Activated CD4-positive, alpha-beta T cell treated with anti-CD3 and anti-CD28 coated beads, Interleukin-2, amount 10 ng/mL, durations not matched to agents 7 days and 5 days (primary cell): ENCODE data around the gene TPRG1. TPM values are rescaled to one million over a fixed set of nuclear protein-coding genes. Genes with fewer than 3 reads are reported as not detected.

ENCODE experiments used
- CTCF ChIA-PET: fragments of 350-600 bp; sonication (Branson Sonifier 250); formaldehyde crosslinking; loops from one replicate; lab custom pipeline; 2021; ENCODE audit warnings: antibody characterized with exemption; lab: Charles Lee
- POLR2A ChIA-PET: fragments of 350-600 bp; sonication (Branson Sonifier 250); formaldehyde crosslinking; loops from one replicate; lab custom pipeline; 2021; ENCODE audit warnings: antibody characterized with exemption; lab: Charles Lee
- DNase-seq: peaks from one replicate; pipeline ENCODE4 v3.0.0-alpha.2; 2020
- H3K27ac Mint-ChIP-seq: one replicate; pipeline ENCODE4 v1.8.0; 2021; ENCODE audit warnings: mild to moderate bottlenecking, moderate library complexity, mixed read lengths
- H3K27me3 Mint-ChIP-seq: one replicate; pipeline ENCODE4 v1.8.0; 2021; ENCODE audit warnings: mixed read lengths
- H3K36me3 Mint-ChIP-seq: one replicate; pipeline ENCODE4 v1.8.0; 2021; ENCODE audit warnings: low read depth, mixed read lengths
- H3K4me1 Mint-ChIP-seq: one replicate; pipeline ENCODE4 v1.8.0; 2021; ENCODE audit warnings: mixed read lengths
- H3K4me3 Mint-ChIP-seq: one replicate; pipeline ENCODE4 v1.8.0; 2021; ENCODE audit warnings: mild to moderate bottlenecking, moderate library complexity, mixed read lengths
- H3K9me3 Mint-ChIP-seq: one replicate; pipeline ENCODE4 v1.8.0; 2021; ENCODE audit warnings: mixed read lengths
- total RNA-seq, 2 experiments: library from RNA; stranded (reverse); gene quantifications; one replicate each; pipeline ENCODE4 v1.2.3, GENCODE V29; 2021

Gene TPRG1
- total RNA-seq, 2 experiments from 2014 or later: 1.2 to 1.7 TPM

DNA sequence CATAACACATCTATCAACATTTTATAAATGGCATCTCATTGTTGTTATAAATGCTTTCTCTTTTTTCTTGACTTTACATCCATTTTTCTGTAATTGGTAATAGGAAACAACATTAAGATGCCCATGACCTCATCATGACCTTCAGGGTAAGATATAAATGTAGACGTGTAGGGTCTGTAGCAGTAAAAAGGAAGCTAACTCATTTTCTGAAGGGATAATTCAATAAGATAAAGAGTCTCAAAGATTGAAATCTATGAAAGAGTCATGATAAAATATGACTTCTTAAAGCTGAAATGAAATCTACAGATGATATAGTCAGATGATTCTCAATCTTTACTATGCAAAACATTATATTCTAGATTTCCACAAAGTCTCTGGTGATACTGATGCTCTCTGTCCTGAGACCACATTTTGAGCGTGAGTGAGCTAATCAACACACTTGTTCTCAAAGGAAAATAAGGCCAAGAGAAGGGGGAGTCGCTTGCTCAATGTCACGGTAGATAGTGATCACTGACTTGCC, 38.5 kb downstream of the TPRG1 start:
- no peak overlapping the region for H3K27ac Mint-ChIP-seq
- DNase-seq: no peak
- H3K36me3 Mint-ChIP-seq: no peaks in the 10 kb centered on the region
- H3K4me3 Mint-ChIP-seq: no peak overlapping the region
- ChIA-PET CTCF (interaction anchor here (0.6 kb wide), 1 partner anchor 1226 kb away, joined by 3 read pairs; no protein-coding TSS in a partner anchor), POLR2A (no interaction called here)
- no peaks in the 10 kb centered on the region for H3K27me3 Mint-ChIP-seq
- H3K9me3 Mint-ChIP-seq: no peaks in the 10 kb centered on the region
- no peaks in the 10 kb centered on the region for H3K4me1 Mint-ChIP-seq

DNA sequence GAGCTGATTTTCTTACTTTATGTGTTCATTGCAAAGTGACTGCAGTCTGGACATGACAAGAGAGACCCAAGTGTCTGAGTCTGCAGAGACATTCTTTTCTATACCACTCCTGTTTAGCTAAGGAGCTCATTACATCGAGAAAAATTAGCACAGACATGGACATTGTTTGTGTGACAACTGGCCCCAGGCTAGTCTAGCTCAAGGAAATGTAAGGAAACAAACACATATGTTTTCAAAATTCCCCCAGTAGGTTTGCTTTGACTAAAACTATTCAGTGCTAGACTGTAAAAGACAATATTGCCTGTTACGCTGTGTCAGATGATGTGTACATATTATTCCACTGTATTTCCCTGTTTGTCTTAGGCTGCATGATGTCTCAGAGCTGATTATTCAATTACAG, 40.9 kb downstream of the TPRG1 start:
- DNase-seq: no peak
- H3K27me3 Mint-ChIP-seq: no peaks in the 10 kb centered on the region
- H3K27ac Mint-ChIP-seq: no peak overlapping the region
- H3K36me3 Mint-ChIP-seq: no peaks in the 10 kb centered on the region
- no peak overlapping the region for H3K4me3 Mint-ChIP-seq
- POLR2A ChIA-PET: no interaction called here
- CTCF ChIA-PET: no interaction called here
- no peaks in the 10 kb centered on the region for H3K9me3 Mint-ChIP-seq
- no peaks in the 10 kb centered on the region for H3K4me1 Mint-ChIP-seq

DNA sequence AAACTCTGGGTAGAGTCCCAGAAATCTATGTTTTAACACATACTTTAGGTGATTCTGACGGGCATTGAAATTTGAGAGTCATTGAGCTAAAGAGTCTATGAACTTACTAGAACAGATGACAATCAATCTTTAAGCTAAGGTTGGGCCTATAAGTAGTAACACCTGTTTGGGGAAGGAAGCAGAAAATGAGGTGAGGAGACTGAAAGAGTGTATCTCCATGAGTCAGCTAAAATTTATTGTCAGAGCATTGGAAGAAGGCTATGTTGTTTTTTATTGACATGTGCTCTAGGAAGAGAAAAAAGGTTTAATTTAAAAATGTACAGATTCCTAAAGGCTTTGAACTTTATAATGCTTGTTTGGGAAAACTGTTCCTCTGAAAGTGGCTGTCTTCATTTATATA, 42.9 kb downstream of the TPRG1 start:
- no peak for DNase-seq
- CTCF ChIA-PET: no interaction called here
- H3K27ac Mint-ChIP-seq: no peak overlapping the region
- no peak overlapping the region for H3K4me3 Mint-ChIP-seq
- no peaks in the 10 kb centered on the region for H3K9me3 Mint-ChIP-seq
- no peaks in the 10 kb centered on the region for H3K4me1 Mint-ChIP-seq
- POLR2A ChIA-PET: no interaction called here
- H3K27me3 Mint-ChIP-seq: no peaks in the 10 kb centered on the region
- H3K36me3 Mint-ChIP-seq: no peaks in the 10 kb centered on the region

DNA sequence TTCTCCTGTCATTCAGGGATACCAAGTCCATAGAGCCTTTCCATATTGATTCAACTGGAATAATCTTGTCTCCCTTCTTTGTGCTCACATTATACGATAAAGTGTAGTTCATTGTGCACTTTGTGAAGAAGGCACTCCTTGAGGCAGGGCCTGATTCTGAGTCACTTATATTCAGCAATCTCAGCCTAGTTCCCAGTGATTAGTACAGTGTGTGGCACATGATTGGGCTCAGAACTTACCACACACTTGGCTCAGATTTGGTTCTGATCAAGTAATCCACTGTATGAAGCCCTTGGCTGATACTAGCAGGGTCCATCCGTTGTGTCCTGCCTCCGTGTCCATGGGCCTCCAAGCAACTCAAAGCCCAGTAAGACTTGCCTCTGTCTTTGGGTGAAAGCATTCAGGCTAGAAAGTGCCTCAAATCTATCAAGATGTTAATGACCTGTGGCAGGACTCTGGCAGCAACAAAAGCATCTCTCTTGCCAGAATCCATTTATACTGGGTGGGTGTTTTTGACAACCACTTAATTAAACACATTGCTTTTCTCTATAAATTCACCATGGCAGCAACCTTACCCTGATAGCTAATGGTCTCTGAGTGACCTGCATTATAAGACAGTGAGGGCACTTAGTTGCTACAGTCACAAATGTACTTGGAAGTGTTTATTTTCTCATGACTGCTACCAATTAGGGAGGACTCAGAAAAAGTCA, 51.3 kb downstream of the TPRG1 start:
- no peaks in the 10 kb centered on the region for H3K9me3 Mint-ChIP-seq
- CTCF ChIA-PET: no interaction called here
- H3K27ac Mint-ChIP-seq: no peak overlapping the region
- no peaks in the 10 kb centered on the region for H3K4me1 Mint-ChIP-seq
- POLR2A ChIA-PET: no interaction called here
- H3K27me3 Mint-ChIP-seq: no peaks in the 10 kb centered on the region
- no peaks in the 10 kb centered on the region for H3K36me3 Mint-ChIP-seq
- no peak for DNase-seq
- H3K4me3 Mint-ChIP-seq: no peak overlapping the region

DNA sequence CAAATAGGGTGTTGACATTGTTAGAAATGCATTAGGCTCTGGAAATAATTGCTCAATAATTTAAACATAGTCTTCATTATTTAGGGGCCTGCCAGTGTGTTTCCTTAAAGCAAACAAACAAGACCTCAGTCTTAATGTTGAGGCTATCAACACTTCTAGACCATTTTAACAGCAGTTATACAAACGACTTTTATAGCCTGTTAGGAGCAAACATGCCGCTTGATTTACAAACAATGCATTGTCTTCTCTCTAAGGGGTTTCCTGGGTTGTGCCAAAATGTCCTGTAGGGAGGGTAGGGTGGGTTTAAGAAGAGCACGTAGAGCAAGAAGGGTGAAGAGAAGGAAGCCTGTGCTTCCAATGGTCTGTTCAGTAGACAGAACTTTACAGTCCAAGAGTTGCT, 53.7 kb downstream of the TPRG1 start:
- H3K27ac Mint-ChIP-seq: no peak overlapping the region
- H3K9me3 Mint-ChIP-seq: no peaks in the 10 kb centered on the region
- H3K4me1 Mint-ChIP-seq: no peaks in the 10 kb centered on the region
- H3K36me3 Mint-ChIP-seq: no peaks in the 10 kb centered on the region
- ChIA-PET CTCF (no interaction called here), POLR2A (no interaction called here)
- H3K27me3 Mint-ChIP-seq: no peaks in the 10 kb centered on the region
- H3K4me3 Mint-ChIP-seq: no peak overlapping the region
- DNase-seq: no peak

DNA sequence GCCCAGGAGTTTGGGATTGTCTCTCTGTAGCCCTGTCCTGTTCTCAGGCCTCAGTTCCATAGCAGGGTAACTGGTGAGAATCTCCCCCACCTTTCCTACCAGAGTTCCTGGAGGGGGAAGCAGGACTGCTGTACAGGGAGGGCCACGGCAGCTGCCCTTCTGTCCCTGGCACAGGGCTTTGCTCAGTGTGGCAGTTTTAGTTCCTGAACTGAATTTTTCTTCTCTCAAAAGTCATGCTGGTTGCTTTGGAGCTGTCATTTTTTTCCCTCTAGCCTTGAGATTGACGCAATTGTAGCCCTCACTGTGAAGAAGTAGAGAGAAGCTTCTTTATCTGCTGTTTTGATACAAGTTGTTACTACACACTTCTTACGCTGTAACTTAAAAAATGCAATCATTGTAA, 55.5 kb downstream of the TPRG1 start:
- Mint-ChIP-seq H3K4me3 (no peak overlapping the region), H3K9me3 (no peaks in the 10 kb centered on the region), H3K27ac (no peak overlapping the region), H3K4me1 (no peaks in the 10 kb centered on the region), H3K36me3 (no peaks in the 10 kb centered on the region), H3K27me3 (no peaks in the 10 kb centered on the region)
- DNase-seq: no peak
- POLR2A ChIA-PET: interaction anchor here (0.6 kb wide), 1 partner anchor 188 kb away, joined by 10 read pairs; no protein-coding TSS in a partner anchor
- CTCF ChIA-PET: no interaction called here

DNA sequence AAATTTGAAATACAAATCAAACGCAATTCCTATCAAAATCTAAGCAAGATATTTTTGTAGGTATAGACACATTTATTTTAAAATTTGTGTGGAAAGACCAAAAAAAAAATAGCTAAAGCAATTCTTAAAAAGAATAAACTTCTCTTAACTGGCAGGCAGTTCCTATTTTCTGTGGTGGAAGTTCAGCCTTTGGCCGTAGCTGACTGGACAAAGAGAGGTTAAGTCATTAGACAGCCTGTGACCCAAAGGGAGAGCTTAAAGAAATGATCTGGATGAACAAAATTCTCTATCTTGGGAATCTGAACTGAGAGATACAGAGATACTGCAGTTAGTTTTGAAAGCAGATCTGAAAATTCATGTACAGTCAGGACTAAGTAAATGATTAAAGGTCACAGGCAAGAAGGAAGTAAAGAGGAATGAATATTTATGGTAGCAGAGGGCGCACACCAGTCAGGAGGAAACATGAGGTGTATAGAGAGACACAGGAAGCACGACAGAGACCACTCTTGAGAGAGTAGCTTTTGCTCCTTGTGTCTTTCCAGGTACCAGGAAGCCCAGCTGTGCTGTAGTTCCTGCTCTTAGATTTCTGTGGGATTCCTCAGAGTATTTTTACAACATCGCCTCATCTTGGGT, 57.5 kb downstream of the TPRG1 start:
- no peak overlapping the region for H3K4me3 Mint-ChIP-seq
- H3K27ac Mint-ChIP-seq: no peak overlapping the region
- CTCF ChIA-PET: no interaction called here
- no peaks in the 10 kb centered on the region for H3K27me3 Mint-ChIP-seq
- peaks cover 6% of the 10 kb centered on the region for H3K4me1 Mint-ChIP-seq
- POLR2A ChIA-PET: no interaction called here
- DNase-seq: no peak
- no peaks in the 10 kb centered on the region for H3K36me3 Mint-ChIP-seq
- H3K9me3 Mint-ChIP-seq: no peaks in the 10 kb centered on the region

DNA sequence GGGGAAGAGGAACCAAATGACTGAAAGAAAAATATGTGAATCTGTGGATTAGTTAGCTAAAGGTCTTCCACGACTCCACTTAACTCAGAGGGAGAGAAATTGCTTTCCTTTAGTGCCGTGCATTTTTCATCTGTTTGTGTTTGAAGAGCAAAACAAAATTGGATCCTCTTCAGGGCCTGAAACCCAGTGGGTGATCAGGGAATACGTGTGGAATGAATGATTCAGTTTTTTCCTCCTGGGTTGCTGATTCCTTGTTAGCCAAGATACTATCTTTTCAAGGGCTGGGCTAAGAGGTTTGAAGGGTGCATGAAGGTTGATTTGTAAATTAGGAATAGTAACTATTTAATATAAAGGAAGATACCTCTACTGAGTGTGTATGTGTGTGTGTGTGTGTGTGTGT, 61.0 kb downstream of the TPRG1 start:
- Mint-ChIP-seq H3K9me3 (no peaks in the 10 kb centered on the region), H3K27ac (no peak overlapping the region), H3K4me3 (no peak overlapping the region), H3K27me3 (no peaks in the 10 kb centered on the region), H3K4me1 (peaks cover 18% of the 10 kb centered on the region), H3K36me3 (no peaks in the 10 kb centered on the region)
- DNase-seq: no peak
- ChIA-PET CTCF (no interaction called here), POLR2A (no interaction called here)

DNA sequence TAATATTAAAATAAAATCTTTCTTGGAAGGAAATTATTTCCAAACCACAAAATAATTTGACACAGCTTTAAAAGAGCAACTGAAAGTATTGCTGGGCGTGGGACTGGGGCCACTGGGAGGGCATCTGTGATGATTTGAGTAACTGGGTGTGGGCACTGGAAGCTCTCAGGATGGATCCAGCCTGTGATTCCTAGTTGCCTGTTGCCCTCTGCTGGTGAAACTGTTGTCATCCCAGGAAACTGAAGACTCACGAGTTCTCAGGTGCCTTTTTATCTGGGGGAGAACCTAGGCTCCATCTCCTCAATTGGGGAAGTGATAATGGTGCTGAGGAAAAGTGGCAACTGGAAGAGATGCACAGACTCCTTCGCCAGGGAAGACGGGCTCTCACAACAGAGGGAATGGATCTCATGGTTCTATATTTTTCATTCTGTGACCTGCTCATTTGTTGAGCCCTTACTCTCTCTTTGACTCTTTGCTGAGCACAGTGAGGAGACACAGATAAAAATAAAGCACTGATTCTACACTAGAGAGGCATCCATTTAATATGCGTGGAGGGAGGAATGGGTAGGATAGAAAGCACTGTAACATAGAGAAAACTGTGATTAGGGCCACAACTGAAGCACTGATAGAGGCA, 61.6 kb downstream of the TPRG1 start:
- H3K9me3 Mint-ChIP-seq: no peaks in the 10 kb centered on the region
- DNase-seq: no peak
- H3K36me3 Mint-ChIP-seq: no peaks in the 10 kb centered on the region
- H3K27me3 Mint-ChIP-seq: no peaks in the 10 kb centered on the region
- ChIA-PET POLR2A (no interaction called here), CTCF (no interaction called here)
- H3K4me1 Mint-ChIP-seq: peaks cover 18% of the 10 kb centered on the region
- no peak overlapping the region for H3K4me3 Mint-ChIP-seq
- H3K27ac Mint-ChIP-seq: peak overlapping the region; percentile 14

DNA sequence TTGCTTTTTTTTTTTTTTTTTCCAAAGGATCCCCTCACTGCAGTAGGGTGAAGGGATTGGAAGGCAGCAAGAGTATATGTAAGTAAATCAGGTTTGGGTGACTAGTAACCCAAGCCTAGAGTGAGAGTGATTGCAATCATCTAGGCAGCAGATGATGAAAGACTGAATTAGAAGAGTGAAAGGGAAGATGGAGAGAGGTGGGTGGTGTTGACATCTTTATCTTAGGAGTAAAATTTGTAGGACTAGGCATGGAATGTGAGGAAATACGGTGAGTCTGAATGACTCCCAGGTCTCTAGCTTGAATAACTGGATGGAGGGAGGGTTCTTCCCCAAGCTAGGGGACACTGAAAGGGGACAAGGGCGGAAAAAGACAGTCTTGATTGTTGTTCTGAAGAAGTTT, 63.4 kb downstream of the TPRG1 start:
- no peak for DNase-seq
- ChIA-PET CTCF (interaction anchor here (0.6 to 1.0 kb wide), 2 partner anchors 420 to 528 kb away, joined by 3 to 4 read pairs; no protein-coding TSS in a partner anchor), POLR2A (no interaction called here)
- H3K9me3 Mint-ChIP-seq: no peaks in the 10 kb centered on the region
- no peaks in the 10 kb centered on the region for H3K27me3 Mint-ChIP-seq
- peaks cover 18% of the 10 kb centered on the region for H3K4me1 Mint-ChIP-seq
- H3K36me3 Mint-ChIP-seq: no peaks in the 10 kb centered on the region
- no peak overlapping the region for H3K4me3 Mint-ChIP-seq
- H3K27ac Mint-ChIP-seq: no peak overlapping the region

DNA sequence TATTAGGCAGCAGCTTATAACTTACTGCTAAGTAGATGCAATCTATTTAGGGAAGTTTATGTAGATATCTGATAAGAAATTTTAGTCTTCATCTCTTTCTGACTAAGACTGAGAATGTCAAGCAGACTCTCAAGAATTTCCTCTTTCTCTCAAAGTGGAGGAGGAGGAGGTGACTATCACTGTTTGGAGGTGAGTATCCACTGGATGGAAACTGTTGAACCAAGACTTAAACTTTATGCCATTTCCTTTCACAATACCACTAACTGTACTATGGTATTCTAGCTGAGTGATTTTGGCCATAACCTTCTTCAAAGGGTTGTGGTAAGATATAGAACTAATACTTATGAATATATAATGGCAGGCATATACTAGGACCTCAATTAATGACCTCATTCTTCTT, 64.6 kb downstream of the TPRG1 start:
- Mint-ChIP-seq H3K4me1 (peaks cover 18% of the 10 kb centered on the region), H3K36me3 (no peaks in the 10 kb centered on the region), H3K27me3 (no peaks in the 10 kb centered on the region), H3K27ac (no peak overlapping the region), H3K9me3 (peaks cover 3% of the 10 kb centered on the region), H3K4me3 (no peak overlapping the region)
- CTCF ChIA-PET: no interaction called here
- POLR2A ChIA-PET: no interaction called here
- DNase-seq: no peak

DNA sequence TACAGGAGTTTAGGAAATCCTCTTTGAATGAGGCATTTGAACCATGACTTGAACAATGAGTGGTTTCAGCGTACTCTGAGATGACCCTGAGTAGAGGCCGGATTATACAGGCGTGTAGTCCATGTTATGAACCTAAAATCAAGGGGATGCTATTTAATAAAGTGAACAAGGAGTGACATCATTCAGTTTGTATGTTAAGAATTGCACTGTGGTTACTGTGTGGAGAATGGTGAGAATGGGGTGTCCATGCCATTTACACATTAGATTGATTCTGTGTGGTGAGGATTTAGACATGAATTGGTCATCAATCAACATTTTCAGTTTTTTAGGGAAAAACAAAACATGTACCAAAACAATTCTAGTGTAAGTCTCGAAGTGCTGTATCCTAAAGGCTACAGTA, 65.8 kb downstream of the TPRG1 start:
- ChIA-PET CTCF (no interaction called here), POLR2A (no interaction called here)
- Mint-ChIP-seq H3K36me3 (no peaks in the 10 kb centered on the region), H3K9me3 (peaks cover 7% of the 10 kb centered on the region), H3K27ac (no peak overlapping the region), H3K4me1 (peaks cover 17% of the 10 kb centered on the region), H3K27me3 (no peaks in the 10 kb centered on the region), H3K4me3 (no peak overlapping the region)
- no peak for DNase-seq

DNA sequence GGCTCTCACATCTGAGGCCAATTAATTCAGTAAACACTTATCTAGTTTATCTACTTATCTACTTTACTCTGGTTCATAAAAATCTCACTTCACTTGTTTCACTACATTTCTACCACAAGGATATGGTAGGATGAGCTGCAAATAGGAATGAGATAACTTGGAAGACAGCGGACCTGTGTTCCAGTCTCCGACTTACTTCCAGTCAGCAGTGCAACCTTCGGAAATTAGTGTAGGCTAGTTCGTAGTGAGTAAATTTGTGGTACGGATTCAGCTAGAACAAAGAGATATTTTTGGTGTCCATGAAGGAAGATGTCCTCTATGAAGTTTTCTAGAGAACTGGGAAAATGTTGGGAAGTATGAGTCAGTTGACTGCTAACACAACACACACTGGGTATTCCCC, 66.3 kb downstream of the TPRG1 start:
- peaks cover 7% of the 10 kb centered on the region for H3K9me3 Mint-ChIP-seq
- no peaks in the 10 kb centered on the region for H3K36me3 Mint-ChIP-seq
- no peaks in the 10 kb centered on the region for H3K27me3 Mint-ChIP-seq
- POLR2A ChIA-PET: no interaction called here
- DNase-seq: no peak
- H3K4me1 Mint-ChIP-seq: peaks cover 17% of the 10 kb centered on the region
- H3K27ac Mint-ChIP-seq: no peak overlapping the region
- no peak overlapping the region for H3K4me3 Mint-ChIP-seq
- CTCF ChIA-PET: no interaction called here
